IPS DF 4.7 (cell line): ENCODE data around the gene C10orf95.
"Not testable (repeated sequence)": the region's sequence is repeated elsewhere in the genome, so short reads cannot be mapped to it uniquely, and the experiment has no call there.

Source experiments
- DNase-seq: peaks from one replicate; pipeline ENCODE4 v3.0.0-alpha.2; 2013; ENCODE audit warnings: low spot score; ENCODE audit errors: extremely low read depth

Gene C10orf95

GRCh38 chr10:102451105-102451969 lies at the start of gene C10orf95:
C10orf95 (minus strand) TSS chr10:102451543; CDS start chr10:102451093, 450 bp downstream.
- DNase-seq = no peak

GRCh38 chr10:102500686-102501085 lies 49.3 kb upstream of the C10orf95 start:
- not testable (repeated sequence) for DNase-seq

DNA sequence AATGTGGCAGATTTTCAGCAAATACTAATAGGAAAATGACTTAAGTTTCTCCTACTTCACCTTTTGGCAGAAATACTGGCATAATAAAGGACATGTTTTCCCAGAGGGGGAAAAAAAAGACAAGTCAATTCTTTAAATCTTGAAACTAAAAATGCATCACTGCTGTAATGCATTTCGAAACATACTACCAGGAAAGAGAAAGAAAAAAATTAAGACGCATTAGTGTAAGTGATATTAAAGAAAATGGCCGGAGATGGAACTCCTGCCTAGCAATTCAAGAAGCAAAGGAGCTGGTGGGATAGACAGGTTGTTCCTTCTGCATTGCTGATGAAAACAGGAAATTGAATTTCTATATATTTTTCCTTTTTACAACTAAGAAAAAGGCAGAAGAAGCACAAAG lies 48.0 kb upstream of the C10orf95 start:
- no peak for DNase-seq

DNA sequence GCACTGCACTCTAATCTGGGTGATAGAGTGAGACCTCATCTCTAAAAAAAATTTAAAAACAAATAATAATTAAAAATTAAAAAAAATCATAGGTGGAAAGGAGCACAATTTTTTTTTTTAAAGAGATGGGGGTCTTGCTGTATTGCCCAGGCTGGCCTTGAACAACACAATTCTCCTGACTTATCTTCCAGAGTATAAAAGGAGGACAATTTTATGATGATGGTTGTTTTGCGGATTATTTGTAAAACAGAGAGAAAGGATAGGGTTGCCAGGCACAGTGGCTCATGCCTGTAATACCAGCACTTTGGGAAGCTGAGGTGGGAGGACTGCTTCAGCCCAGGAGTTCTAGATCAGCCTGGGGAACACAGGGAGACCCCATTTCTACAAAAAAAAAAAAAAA lies 46.2 kb upstream of the C10orf95 start:
- DNase-seq = no peak

DNA sequence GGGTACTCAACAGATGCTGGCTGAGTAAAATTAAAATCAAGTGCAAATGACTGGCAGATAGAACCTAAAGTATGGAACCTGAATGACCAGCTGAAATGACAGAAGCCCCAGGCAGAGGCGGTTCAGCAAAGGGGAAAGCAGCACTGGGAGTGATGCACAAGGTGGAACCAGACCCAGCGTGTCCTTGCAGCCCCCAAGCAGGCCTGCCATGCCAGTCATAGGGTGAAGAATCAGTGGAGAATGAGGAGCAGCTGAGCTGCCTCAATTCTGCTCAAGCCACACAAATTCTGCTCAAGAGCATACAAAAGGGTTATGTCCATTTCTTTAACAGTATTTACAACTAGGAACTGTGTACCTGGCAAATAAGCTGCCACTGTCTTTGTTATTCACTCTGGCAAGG lies 42.4 kb upstream of the C10orf95 start:
- DNase-seq = no peak

GRCh38 chr10:102492983-102493382 lies 41.6 kb upstream of the C10orf95 start:
- no peak for DNase-seq

DNA sequence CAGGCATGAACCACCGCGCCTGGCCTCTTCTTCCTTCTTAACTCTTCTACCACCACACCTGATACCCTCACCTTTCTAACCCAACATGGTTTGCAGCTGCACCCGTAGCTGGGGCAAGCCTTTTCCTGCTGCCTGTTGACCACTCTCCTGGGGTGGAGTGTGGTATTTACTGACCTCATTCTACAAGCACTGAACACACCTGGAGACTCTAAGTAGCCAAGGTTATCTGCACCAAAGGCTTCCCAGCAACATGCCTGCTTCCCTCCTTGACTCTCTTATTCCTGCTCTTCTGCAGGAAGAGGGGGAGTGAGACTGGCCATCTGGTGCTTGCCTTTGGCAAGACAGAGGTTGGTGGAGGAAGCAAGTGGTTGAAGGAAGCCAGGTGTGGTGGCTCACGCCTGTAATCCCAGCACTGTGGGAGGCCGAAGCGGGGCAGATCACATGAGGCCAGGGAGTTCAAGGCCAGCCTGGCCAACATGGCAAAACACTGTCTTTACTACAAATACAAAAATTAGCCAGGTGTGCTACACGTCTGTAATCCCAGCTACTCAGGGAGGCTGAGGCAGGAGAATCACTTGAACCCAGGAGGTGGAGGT lies 41.1 kb upstream of the C10orf95 start:
- no peak for DNase-seq

- no peak for DNase-seq
Measured at GRCh38 chr10:102491136-102491535, 39.8 kb upstream of the C10orf95 start.

DNA sequence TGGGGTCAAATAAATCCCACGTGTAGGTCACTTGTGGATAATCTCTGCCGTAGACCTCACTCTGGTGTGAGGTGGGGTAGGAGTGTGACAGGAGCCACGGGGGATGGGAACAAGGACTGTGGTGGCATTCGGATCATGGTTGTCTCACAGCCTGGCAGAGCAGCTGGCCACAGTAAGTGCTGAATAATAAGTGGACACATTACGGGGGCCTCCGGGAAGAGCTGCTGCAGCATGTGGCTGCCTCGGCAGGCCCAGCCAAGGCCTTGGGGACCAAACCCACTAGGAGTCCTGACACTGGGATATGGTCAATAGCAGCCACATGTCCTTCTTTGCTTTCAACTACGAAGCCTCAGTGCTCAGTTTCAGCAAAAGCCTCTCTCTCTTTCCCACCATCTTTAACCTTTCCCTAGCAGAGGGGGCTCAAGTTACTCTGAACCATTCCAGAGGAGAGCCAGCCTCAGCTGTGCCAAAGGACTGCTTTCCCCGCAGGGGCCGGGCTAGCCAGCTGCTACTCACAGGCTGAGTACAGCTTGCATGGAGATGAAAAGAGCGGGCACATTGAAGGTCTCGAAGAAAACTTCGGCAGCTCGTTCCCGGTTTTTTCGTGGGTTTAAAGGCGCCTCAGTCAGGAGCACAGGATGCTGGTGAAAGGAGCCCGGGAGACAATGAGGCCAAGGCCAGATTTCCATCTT lies 33.9 kb upstream of the C10orf95 start:
- DNase-seq = no peak

DNA sequence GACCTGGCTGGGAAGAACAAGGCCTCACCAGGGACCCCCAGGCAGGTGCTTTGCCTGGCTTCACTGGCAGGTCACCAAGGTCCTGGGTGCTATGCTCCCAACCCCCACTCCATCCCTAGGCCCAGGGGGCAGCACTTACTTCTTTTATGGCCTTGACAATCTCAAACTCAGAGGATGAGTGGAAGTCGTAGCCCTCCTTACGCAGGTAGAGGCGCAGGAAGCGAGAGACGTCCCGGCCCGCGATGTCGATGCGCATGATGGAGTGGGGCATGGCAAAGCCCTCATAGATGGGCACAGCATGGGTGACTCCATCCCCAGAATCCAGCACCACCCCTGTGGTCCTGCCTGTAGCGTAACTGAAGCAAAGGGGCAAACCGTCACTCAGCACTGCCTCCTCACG lies 32.7 kb upstream of the C10orf95 start:
- no peak for DNase-seq

DNA sequence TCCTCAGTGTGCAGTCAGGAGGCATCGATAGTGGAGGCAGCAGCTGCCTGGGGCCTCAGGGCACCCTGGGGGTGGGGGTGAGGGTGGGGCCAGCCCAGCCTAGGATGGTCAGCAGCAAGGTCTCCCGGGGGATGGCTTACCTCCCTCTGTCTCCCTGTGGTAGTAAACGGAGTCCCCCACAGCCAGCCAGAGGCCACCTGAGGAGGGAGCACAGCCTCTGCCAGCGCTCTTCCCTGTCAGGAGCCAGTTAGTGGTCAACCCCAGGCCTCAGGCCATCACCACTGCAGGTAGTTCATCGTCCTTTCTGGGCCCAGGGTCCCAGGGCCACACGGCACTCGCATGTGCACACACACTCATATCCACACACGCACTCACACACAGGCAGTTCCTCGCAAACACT lies 29.1 kb upstream of the C10orf95 start:
- DNase-seq = no peak

GRCh38 chr10:102479651-102480050 lies 28.3 kb upstream of the C10orf95 start:
- DNase-seq = no peak

- DNase-seq = no peak
Measured at GRCh38 chr10:102476466-102477141, 25.3 kb upstream of the C10orf95 start.

GRCh38 chr10:102475451-102476040 lies 24.2 kb upstream of the C10orf95 start:
- DNase-seq = no peak

GRCh38 chr10:102473445-102474331 lies 22.3 kb upstream of the C10orf95 start:
- DNase-seq = no peak

DNA sequence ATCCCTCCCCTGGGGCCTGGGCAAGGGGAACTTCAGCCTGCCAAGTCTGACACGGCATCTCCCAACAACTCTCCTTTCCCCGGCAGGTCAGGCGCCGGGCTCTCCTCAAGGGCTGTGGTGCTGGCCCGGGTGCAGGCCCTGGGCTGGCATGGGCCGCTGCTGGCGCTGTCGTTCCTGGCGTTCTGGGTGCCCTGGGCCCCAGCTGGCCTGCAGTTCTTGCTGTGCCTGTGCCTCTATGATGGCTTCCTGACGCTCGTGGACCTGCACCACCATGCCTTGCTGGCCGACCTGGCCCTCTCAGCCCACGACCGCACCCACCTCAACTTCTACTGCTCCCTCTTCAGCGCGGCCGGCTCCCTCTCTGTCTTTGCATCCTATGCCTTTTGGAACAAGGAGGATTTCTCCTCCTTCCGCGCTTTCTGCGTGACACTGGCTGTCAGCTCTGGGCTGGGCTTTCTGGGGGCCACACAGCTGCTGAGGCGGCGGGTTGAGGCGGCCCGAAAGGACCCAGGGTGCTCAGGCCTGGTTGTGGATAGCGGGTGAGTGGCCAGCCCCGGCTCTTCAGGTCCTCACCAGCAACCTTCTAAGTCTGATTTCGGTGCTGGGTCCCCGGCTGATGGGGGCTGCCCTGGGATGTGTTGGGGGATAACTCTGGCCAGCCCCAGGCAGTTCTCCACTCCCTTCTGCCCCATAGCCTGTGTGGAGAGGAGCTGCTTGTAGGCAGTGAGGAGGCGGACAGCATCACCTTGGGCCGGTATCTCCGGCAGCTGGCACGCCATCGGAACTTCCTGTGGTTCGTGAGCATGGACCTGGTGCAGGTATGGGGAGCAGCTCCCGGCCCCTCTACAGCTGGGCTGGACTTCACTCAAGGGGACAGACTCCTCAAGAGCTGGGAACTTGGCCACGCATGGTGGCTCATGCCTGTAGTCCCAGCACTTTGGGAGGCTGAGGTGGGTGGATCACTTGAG lies 19.5 kb upstream of the C10orf95 start:
- no peak for DNase-seq

DNA sequence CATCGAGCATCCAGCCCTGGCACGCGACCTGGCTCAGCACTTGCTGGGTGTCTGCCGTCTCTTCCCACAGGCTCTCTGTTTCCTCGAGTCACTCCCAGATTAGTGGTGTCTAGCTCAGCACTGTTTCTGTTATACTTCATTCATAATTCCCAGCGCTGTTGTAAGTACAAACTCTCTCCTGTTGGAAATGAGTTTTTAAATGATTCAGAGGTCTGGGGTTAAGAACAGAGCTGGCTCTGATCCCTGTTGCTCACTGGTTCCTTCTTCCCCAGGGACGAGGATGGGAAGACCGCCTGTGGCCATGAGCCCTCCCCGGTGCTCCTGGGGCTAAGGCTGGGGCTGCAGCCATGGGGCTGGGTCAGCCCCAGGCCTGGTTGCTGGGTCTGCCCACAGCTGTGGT lies 17.3 kb upstream of the C10orf95 start:
- no peak for DNase-seq

DNA sequence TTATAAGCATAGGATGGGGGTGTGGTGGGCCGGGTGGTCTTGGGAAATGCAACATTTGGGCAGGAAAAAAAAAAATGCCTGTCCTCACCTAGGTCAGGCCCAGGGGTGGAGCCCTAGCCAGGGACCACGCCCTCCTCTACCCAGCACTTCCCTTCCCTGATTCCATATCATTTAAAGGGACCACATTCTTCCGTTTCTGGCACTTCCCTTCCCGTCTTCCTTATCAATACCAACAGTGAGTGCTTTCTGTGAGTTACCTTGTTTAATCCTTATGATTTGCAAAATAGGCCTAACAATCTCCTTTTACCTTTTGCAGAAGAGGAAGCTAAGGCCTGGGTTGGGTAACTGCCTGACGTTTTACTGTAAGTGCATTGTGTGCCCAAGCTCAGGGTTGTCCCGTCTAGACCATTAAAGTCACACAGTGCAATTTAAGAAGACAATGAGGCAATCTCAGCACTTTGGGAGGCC lies 16.7 kb upstream of the C10orf95 start:
- no peak for DNase-seq

DNA sequence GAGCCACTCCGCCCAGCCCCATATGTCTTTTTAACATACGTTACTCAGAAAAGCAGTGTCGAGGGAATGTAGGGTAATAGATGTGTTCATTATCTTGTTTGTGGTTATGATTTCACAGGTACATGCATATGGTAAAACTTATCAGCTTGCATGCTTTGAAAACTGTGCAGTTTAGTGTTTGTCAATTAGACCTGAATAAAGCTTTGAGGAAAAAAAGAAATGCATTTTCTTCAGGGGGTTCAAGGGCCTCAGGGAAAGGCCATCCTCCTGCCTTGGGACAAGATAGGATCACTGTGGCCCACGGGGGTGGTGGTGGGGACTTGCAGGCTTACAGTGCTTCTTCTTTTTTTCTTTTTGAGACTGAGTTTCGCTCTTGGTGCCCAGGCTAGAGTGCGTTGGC lies 16.0 kb upstream of the C10orf95 start:
- DNase-seq = no peak
